ENCODE results near the gene DBNDD1. TPM values are rescaled to one million over a fixed set of nuclear protein-coding genes. Genes with fewer than 3 reads are reported as not detected.

The DBNDD1 gene
- total and polyA plus RNA-seq, 10 of the 15 experiments (the other 5 are each of a cell fraction or from before 2014, with no cell fraction given), result 0.06 to 4.6 (median 0.55) TPM

DNA sequence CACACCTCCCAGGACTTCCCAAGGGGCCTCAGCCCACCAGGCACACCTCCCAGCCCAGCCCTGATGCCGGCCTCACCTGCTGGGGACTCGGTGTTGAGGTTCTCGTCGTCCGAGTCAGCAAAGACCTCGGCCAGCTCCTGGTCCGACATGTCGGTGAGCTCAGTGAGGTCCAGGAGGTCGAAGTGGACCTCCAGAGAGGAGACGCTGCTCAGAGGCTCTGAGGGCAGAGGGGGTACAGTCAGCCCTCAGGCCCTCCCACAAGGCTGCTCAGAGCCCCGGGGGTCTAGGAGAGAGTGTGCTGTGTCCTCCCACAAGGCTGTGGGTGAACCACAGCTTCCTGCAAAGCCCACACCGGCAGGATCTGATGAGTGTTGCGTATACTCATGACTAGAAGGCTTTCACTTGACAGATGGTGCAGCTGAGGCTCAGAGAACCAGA, 10.5 kb downstream of the DBNDD1 start:
- ChIA-PET CTCF (interaction anchor here (1.1 to 1.3 kb wide), 2 partner anchors 10 to 73 kb away, joined by 3 read pairs; no protein-coding TSS in a partner anchor), POLR2A (no interaction called here), RAD21 (ENCODE audit: unreplicated experiment) (no interaction called here), SMC1A (ENCODE audit: uncharacterized antibody, unreplicated experiment) (no interaction called here)
- Histone ChIP-seq H2AFZ (ENCODE audit: control insufficient read depth, low read depth, low read length) (no peak overlapping the region), H3K9ac (ENCODE audit: control insufficient read depth, insufficient read depth, low read length) (no peak overlapping the region), H3K4me1 (ENCODE audit: control insufficient read depth, insufficient read depth, low read length) (peaks cover 9% of the 10 kb centered on the region), H3K79me2 (ENCODE audit: control insufficient read depth, insufficient read depth, low read length) (no peaks in the 10 kb centered on the region), H3K4me3 (peak overlapping the region; percentile 5; the same call in 1 of the 2 replicates), H3K4me2 (ENCODE audit: control insufficient read depth, insufficient read depth) (peak overlapping the region; percentile 77), H3K36me3 (ENCODE audit: control insufficient read depth in 2 of 2, insufficient read depth in 2 of 2, low read length in 1 of 2) (no peaks in the 10 kb centered on the region), H3K9me3 (replicated peaks; ENCODE audit: control insufficient read depth, insufficient read depth, low read length) (no peaks in the 10 kb centered on the region), H4K20me1 (ENCODE audit: control insufficient read depth, insufficient read depth) (no peaks in the 10 kb centered on the region), H3K27me3 (replicated peaks in 1 of 2; ENCODE audit: control insufficient read depth in 2 of 2, insufficient read depth in 2 of 2, low read length in 1 of 2) (no peaks in the 10 kb centered on the region), H3K27ac (ENCODE audit: control insufficient read depth, insufficient read depth) (no peak overlapping the region)
- DNase-seq (ENCODE audit: low read depth, low spot score) (no peak), FAIRE-seq (no peak), ATAC-seq (peak; percentile 81)
- WGBS (ENCODE audit: insufficient coverage, insufficient replicate concordance, low lambda C conversion rate, missing lambda C conversion rate), result 1% methylated on average over 13 of the region's 13 CpGs
- no TSS peak for BruUV-seq (replicated peaks)
- intact Hi-C loops (cut with micrococcal nuclease; ENCODE audit: unreplicated experiment), result no loop called here
- in situ Hi-C loops (cut with MboI), result no loop called here
- TF ChIP-seq FOXK2 (IDR thresholded peaks at IDR 0.05), result no peak
- no peak for TF ChIP-seq SREBF1 (IDR thresholded peaks at IDR 0.05; ENCODE audit: low read length)
- TF ChIP-seq, protein P1, sequence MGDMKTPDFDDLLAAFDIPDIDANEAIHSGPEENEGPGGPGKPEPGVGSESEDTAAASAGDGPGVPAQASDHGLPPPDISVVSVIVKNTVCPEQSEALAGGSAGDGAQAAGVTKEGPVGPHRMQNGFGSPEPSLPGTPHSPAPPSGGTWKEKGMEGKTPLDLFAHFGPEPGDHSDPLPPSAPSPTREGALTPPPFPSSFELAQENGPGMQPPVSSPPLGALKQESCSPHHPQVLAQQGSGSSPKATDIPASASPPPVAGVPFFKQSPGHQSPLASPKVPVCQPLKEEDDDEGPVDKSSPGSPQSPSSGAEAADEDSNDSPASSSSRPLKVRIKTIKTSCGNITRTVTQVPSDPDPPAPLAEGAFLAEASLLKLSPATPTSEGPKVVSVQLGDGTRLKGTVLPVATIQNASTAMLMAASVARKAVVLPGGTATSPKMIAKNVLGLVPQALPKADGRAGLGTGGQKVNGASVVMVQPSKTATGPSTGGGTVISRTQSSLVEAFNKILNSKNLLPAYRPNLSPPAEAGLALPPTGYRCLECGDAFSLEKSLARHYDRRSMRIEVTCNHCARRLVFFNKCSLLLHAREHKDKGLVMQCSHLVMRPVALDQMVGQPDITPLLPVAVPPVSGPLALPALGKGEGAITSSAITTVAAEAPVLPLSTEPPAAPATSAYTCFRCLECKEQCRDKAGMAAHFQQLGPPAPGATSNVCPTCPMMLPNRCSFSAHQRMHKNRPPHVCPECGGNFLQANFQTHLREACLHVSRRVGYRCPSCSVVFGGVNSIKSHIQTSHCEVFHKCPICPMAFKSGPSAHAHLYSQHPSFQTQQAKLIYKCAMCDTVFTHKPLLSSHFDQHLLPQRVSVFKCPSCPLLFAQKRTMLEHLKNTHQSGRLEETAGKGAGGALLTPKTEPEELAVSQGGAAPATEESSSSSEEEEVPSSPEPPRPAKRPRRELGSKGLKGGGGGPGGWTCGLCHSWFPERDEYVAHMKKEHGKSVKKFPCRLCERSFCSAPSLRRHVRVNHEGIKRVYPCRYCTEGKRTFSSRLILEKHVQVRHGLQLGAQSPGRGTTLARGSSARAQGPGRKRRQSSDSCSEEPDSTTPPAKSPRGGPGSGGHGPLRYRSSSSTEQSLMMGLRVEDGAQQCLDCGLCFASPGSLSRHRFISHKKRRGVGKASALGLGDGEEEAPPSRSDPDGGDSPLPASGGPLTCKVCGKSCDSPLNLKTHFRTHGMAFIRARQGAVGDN (IDR thresholded peaks at IDR 0.05), result no peak
- TF ChIP-seq, protein P2, sequence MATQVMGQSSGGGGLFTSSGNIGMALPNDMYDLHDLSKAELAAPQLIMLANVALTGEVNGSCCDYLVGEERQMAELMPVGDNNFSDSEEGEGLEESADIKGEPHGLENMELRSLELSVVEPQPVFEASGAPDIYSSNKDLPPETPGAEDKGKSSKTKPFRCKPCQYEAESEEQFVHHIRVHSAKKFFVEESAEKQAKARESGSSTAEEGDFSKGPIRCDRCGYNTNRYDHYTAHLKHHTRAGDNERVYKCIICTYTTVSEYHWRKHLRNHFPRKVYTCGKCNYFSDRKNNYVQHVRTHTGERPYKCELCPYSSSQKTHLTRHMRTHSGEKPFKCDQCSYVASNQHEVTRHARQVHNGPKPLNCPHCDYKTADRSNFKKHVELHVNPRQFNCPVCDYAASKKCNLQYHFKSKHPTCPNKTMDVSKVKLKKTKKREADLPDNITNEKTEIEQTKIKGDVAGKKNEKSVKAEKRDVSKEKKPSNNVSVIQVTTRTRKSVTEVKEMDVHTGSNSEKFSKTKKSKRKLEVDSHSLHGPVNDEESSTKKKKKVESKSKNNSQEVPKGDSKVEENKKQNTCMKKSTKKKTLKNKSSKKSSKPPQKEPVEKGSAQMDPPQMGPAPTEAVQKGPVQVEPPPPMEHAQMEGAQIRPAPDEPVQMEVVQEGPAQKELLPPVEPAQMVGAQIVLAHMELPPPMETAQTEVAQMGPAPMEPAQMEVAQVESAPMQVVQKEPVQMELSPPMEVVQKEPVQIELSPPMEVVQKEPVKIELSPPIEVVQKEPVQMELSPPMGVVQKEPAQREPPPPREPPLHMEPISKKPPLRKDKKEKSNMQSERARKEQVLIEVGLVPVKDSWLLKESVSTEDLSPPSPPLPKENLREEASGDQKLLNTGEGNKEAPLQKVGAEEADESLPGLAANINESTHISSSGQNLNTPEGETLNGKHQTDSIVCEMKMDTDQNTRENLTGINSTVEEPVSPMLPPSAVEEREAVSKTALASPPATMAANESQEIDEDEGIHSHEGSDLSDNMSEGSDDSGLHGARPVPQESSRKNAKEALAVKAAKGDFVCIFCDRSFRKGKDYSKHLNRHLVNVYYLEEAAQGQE (IDR thresholded peaks at IDR 0.05; ENCODE audit: low read depth, low read length), result no peak
- TF ChIP-seq DPF2 (IDR thresholded peaks at IDR 0.05), result peak; percentile 52; the same call in 1 of the 2 replicates
- TF ChIP-seq ZNF207 (IDR thresholded peaks at IDR 0.05; ENCODE audit: borderline replicate concordance), result peak; percentile 50; the same call in 1 of the 2 replicates
- no peak for TF ChIP-seq NR2F1 (conservative IDR thresholded peaks at IDR 0.05)
- no peak for TF ChIP-seq JUNB (IDR thresholded peaks at IDR 0.05)
- no peak for TF ChIP-seq KAT2A (conservative IDR thresholded peaks at IDR 0.05; ENCODE audit: control insufficient read depth, low read depth, low read length)
- TF ChIP-seq PML (IDR thresholded peaks at IDR 0.05; ENCODE audit: low read length), result no peak
- 0 out of 2 replicates have a peak, but pooled peaks have one; percentile 9 for TF ChIP-seq YY1 (IDR thresholded peaks at IDR 0.05; ENCODE audit: low read depth, low read length)
- TF ChIP-seq GATAD2B (conservative IDR thresholded peaks at IDR 0.05; ENCODE audit: low read depth), result peak; percentile 42; the same call in 1 of the 2 replicates
- no peak for TF ChIP-seq MTA3 (IDR thresholded peaks at IDR 0.05; ENCODE audit: borderline replicate concordance, low read length)
- TF ChIP-seq POLR2AphosphoS5 (IDR thresholded peaks at IDR 0.05; ENCODE audit: low read length), result no peak
- TF ChIP-seq, protein P3, sequence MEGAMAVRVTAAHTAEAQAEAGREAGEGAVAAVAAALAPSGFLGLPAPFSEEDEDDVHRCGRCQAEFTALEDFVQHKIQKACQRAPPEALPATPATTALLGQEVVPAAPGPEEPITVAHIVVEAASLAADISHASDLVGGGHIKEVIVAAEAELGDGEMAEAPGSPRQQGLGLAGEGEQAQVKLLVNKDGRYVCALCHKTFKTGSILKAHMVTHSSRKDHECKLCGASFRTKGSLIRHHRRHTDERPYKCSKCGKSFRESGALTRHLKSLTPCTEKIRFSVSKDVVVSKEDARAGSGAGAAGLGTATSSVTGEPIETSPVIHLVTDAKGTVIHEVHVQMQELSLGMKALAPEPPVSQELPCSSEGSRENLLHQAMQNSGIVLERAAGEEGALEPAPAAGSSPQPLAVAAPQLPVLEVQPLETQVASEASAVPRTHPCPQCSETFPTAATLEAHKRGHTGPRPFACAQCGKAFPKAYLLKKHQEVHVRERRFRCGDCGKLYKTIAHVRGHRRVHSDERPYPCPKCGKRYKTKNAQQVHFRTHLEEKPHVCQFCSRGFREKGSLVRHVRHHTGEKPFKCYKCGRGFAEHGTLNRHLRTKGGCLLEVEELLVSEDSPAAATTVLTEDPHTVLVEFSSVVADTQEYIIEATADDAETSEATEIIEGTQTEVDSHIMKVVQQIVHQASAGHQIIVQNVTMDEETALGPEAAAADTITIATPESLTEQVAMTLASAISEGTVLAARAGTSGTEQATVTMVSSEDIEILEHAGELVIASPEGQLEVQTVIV (IDR thresholded peaks at IDR 0.05; ENCODE audit: borderline replicate concordance, partially characterized antibody), result no peak
- TF ChIP-seq BACH1 (IDR thresholded peaks at IDR 0.05; ENCODE audit: borderline replicate concordance), result no peak
- TF ChIP-seq HDGF (IDR thresholded peaks at IDR 0.05), result no peak
